Endodermal cell (in vitro differentiated cells): ENCODE data around the gene RSRC1. TPM values are rescaled to one million over a fixed set of nuclear protein-coding genes. Genes with fewer than 3 reads are reported as not detected.

ENCODE experiments used
- DNase-seq: peaks from one replicate; pipeline ENCODE4 v3.0.0-alpha.2; 2017
- H3K27ac ChIP-seq: 2 replicates; pipeline ENCODE4 v1.5.1; 2013; ENCODE audit warnings: mild to moderate bottlenecking, low read depth, low read length, moderate library complexity
- H3K27me3 ChIP-seq: 2 replicates; pipeline ENCODE4 v1.6.1; 2013; ENCODE audit warnings: mild to moderate bottlenecking, low read length, moderate library complexity; ENCODE audit not compliant: insufficient read depth, control insufficient read depth, poor library complexity, severe bottlenecking
- H3K36me3 ChIP-seq: 2 replicates; pipeline ENCODE4 v1.7.0; 2013; ENCODE audit warnings: mild to moderate bottlenecking, low read length, moderate library complexity; ENCODE audit not compliant: control insufficient read depth, insufficient read depth
- H3K4me1 ChIP-seq: one replicate; pipeline ENCODE4 v1.7.0; 2013; ENCODE audit warnings: low read length; ENCODE audit not compliant: control insufficient read depth, insufficient read depth
- H3K4me3 ChIP-seq: 2 replicates; pipeline ENCODE4 v1.5.1; 2013; ENCODE audit warnings: mild to moderate bottlenecking, low read length, moderate library complexity
- H3K9ac ChIP-seq: 2 replicates; pipeline ENCODE4 v1.6.1; 2013; ENCODE audit warnings: mild to moderate bottlenecking, low read length, moderate library complexity; ENCODE audit not compliant: poor library complexity, severe bottlenecking; ENCODE audit errors: extremely low read depth
- H3K9me3 ChIP-seq: 2 replicates; pipeline ENCODE4 v1.6.1; 2013; ENCODE audit warnings: mild to moderate bottlenecking, low read length, moderate library complexity; ENCODE audit not compliant: control insufficient read depth
- H3K27ac Mint-ChIP-seq: 2 replicates; pipeline ENCODE4 v1.8.0; 2020; ENCODE audit warnings: mixed read lengths
- H3K27me3 Mint-ChIP-seq: 2 replicates; pipeline ENCODE4 v1.8.0; 2021; ENCODE audit warnings: mild to moderate bottlenecking, mixed read lengths; ENCODE audit not compliant: insufficient read depth
- H3K36me3 Mint-ChIP-seq: 2 replicates; pipeline ENCODE4 v1.8.0; 2020; ENCODE audit warnings: low read depth, mixed read lengths
- H3K4me1 Mint-ChIP-seq: 2 replicates; pipeline ENCODE4 v1.8.0; 2020; ENCODE audit warnings: mixed read lengths
- H3K4me3 Mint-ChIP-seq: 2 replicates; pipeline ENCODE4 v1.8.0; 2020; ENCODE audit warnings: mild to moderate bottlenecking, moderate library complexity, mixed read lengths
- H3K9me3 Mint-ChIP-seq: 2 replicates; pipeline ENCODE4 v1.8.0; 2020; ENCODE audit warnings: mild to moderate bottlenecking, mixed read lengths
- CTCF ChIP-seq: fragments of 200-600 bp; sonication (generic); conservative IDR thresholded peaks from 2 replicates; pipeline ENCODE4 v1.5.0; 2021; ENCODE audit warnings: antibody characterized with exemption, mild to moderate bottlenecking
- WGBS, 2 experiments: methylation state at CpG; one replicate each; pipeline versions ENCODE4 v1.1.5 to v1.1.7; 2013; ENCODE audit warnings: missing lambda C conversion rate in 2 of 2, mixed read lengths in 1 of 2; ENCODE audit not compliant: insufficient coverage in 1 of 2, insufficient read length in 1 of 2; 5-methylcytosine and 5-hydroxymethylcytosine counted together
- total RNA-seq, 2 donors: library from RNA; stranded (reverse); fragmentation: NEBNext Ultra II Directional in 1 of 2; extraction: Animal tissue kit (Norgen Biotek cat#: 25700) in 1 of 2; gene quantifications; 2 replicates in 1 of 2; 3 replicates in 1 of 2; pipeline ENCODE4 v1.2.1, GENCODE V29; 2021

RSRC1 gene
- total RNA-seq, 2 donors from 2014 or later: 45.3 to 52.1 TPM

GRCh38 chr3:158085358-158085757 is 24.5 kb upstream of the RSRC1 start:
- no peak for TF ChIP-seq CTCF
- Mint-ChIP-seq H3K4me1 (no peaks in the 10 kb centered on the region), H3K27me3 (peaks cover 14% of the 10 kb centered on the region), H3K9me3 (no peaks in the 10 kb centered on the region), H3K4me3 (no peak overlapping the region), H3K36me3 (no peaks in the 10 kb centered on the region), H3K27ac (no peak overlapping the region)
- H3K27ac ChIP-seq: no peak overlapping the region
- H3K4me3 ChIP-seq: no peak overlapping the region
- H3K4me1 ChIP-seq: no peaks in the 10 kb centered on the region
- no peak for DNase-seq
- H3K9ac ChIP-seq: no peak overlapping the region
- H3K9me3 ChIP-seq: no peaks in the 10 kb centered on the region
- H3K36me3 ChIP-seq: no peaks in the 10 kb centered on the region
- H3K27me3 ChIP-seq: peaks cover 19% of the 10 kb centered on the region

- H3K4me3 Mint-ChIP-seq: no peak overlapping the region
- H3K9ac ChIP-seq: no peak overlapping the region
- peaks cover 25% of the 10 kb centered on the region for H3K27me3 ChIP-seq
- H3K36me3 ChIP-seq: no peaks in the 10 kb centered on the region
- no peak overlapping the region for H3K4me3 ChIP-seq
- H3K36me3 Mint-ChIP-seq: no peaks in the 10 kb centered on the region
- WGBS, 2 experiments: 100% methylated on average over 1 of the region's 1 CpG; no CpG with 5 or more reads in 1 of the 2 experiments
- no peaks in the 10 kb centered on the region for H3K9me3 Mint-ChIP-seq
- H3K27me3 Mint-ChIP-seq: peaks cover 17% of the 10 kb centered on the region
- no peak overlapping the region for H3K27ac ChIP-seq
- H3K9me3 ChIP-seq: no peaks in the 10 kb centered on the region
- no peaks in the 10 kb centered on the region for H3K4me1 Mint-ChIP-seq
- H3K4me1 ChIP-seq: no peaks in the 10 kb centered on the region
- no peak for DNase-seq
- H3K27ac Mint-ChIP-seq: no peak overlapping the region
- TF ChIP-seq CTCF: no peak
These were observed 24.0 kb upstream of the RSRC1 start for GRCh38 chr3:158085931-158086330.

- Mint-ChIP-seq H3K27me3 (peaks cover 17% of the 10 kb centered on the region), H3K9me3 (no peaks in the 10 kb centered on the region), H3K4me1 (no peaks in the 10 kb centered on the region), H3K36me3 (no peaks in the 10 kb centered on the region), H3K27ac (no peak overlapping the region), H3K4me3 (no peak overlapping the region)
- Histone ChIP-seq H3K4me1 (no peaks in the 10 kb centered on the region), H3K9ac (no peak overlapping the region), H3K27ac (no peak overlapping the region), H3K9me3 (no peaks in the 10 kb centered on the region), H3K27me3 (peaks cover 27% of the 10 kb centered on the region), H3K4me3 (no peak overlapping the region), H3K36me3 (no peaks in the 10 kb centered on the region)
- 20% methylated on average over 1 of the region's 1 CpG; no CpG with 5 or more reads in 1 of the 2 experiments for WGBS, 2 experiments
- no peak for TF ChIP-seq CTCF
- no peak for DNase-seq
These were observed 23.5 kb upstream of the RSRC1 start for GRCh38 chr3:158086361-158086760.
